HepG2 (cell line): ENCODE data around the gene ZIC3. TPM values are rescaled to one million over a fixed set of nuclear protein-coding genes. Genes with fewer than 3 reads are reported as not detected.

Experiments
- FOXO1 ChIP-seq: sonication (generic); formaldehyde crosslinking; IDR thresholded peaks from 2 replicates; pipeline ENCODE4 v1.4.0; 2020; ENCODE audit warnings: missing genetic modification reagents
- HHEX ChIP-seq: IDR thresholded peaks from 2 replicates; pipeline ENCODE4 v1.6.1; 2016; ENCODE audit warnings: control low read depth
- MIER3 ChIP-seq: IDR thresholded peaks from 2 replicates; pipeline ENCODE4 v1.6.1; 2016; ENCODE audit warnings: missing compliant biosample characterization, borderline replicate concordance
- MXD4 ChIP-seq: IDR thresholded peaks from 2 replicates; pipeline ENCODE4 v1.6.1; 2016; ENCODE audit warnings: mild to moderate bottlenecking, missing biosample characterization, missing genetic modification reagents
- POLR2A ChIP-seq, 2 experiments: IDR thresholded peaks; 2 replicates each; pipeline ENCODE4 v1.6.1; 2011; ENCODE audit warnings: low read depth in 2 of 2, low read length in 2 of 2, mild to moderate bottlenecking in 1 of 2, moderate library complexity in 1 of 2; ENCODE audit not compliant: insufficient read depth in 1 of 2
- RBFOX2 ChIP-seq: fragments of 200-400 bp; formaldehyde crosslinking; IDR thresholded peaks from 2 replicates; pipeline ENCODE4 v1.6.1; 2017; ENCODE audit warnings: low read depth, mild to moderate bottlenecking, low read length
- RELA ChIP-seq: sonication (generic); formaldehyde crosslinking; IDR thresholded peaks from 2 replicates; pipeline ENCODE4 v1.4.0; 2020; ENCODE audit warnings: missing genetic modification reagents
- ZMYM3 ChIP-seq: sonication (generic); formaldehyde crosslinking; IDR thresholded peaks from 2 replicates; pipeline ENCODE4 v1.5.1; 2020; ENCODE audit warnings: mild to moderate bottlenecking, missing genetic modification reagents
- ZNF143 ChIP-seq: sonication (generic); formaldehyde crosslinking; IDR thresholded peaks from 2 replicates; pipeline ENCODE4 v1.4.0; 2020; ENCODE audit warnings: missing genetic modification reagents
- ZNF761 ChIP-seq: sonication (generic); formaldehyde crosslinking; conservative IDR thresholded peaks from 2 replicates; pipeline ENCODE4 v1.4.0; 2020; ENCODE audit warnings: mild to moderate bottlenecking, missing genetic modification reagents
- polyA plus RNA-seq, 8 experiments: library from polyadenylated mRNA; depleted of rRNA in 3 of 8; stranded (reverse) in 7 of 8; unstranded in 1 of 8; fragments of >200 nt; fragmentation: Illumina TruSeq in 4 of 8; extraction: Trizol in 4 of 8; gene quantifications; 2 replicates each; pipeline versions ENCODE4 v1.2.1 to v1.2.3, GENCODE V29; 2011 to 2016; ENCODE audit warnings: low read depth in 4 of 8, missing spikeins in 1 of 8, mixed read lengths in 1 of 8; ENCODE audit not compliant: insufficient read depth in 1 of 8
- total RNA-seq, 5 experiments: library from RNA; depleted of rRNA; stranded (reverse); fragments of >200 nt; fragmentation: Illumina TruSeq; extraction: Trizol; gene quantifications; 2 replicates each; pipeline ENCODE4 v1.2.3, GENCODE V29; 2016; ENCODE audit warnings: low read depth in 1 of 5
- TF ChIP-seq, protein P1 (sequence below): sonication (generic); formaldehyde crosslinking; IDR thresholded peaks from 2 replicates; pipeline ENCODE4 v1.4.0; 2020; ENCODE audit warnings: low read depth, mild to moderate bottlenecking, missing genetic modification reagents
- TF ChIP-seq, protein P2 (sequence below): sonication (generic); formaldehyde crosslinking; IDR thresholded peaks from 2 replicates; pipeline ENCODE4 v1.5.0; 2020; ENCODE audit warnings: mild to moderate bottlenecking, missing genetic modification reagents
- TF ChIP-seq, protein P3 (sequence below), 2 experiments: sonication (generic) in 1 of 2; formaldehyde crosslinking in 1 of 2; IDR thresholded peaks; 2 replicates each; pipeline versions ENCODE4 v1.5.1 to v1.6.1; 2011 to 2020; ENCODE audit warnings: borderline replicate concordance in 1 of 2, low read depth in 1 of 2, low read length in 1 of 2, mild to moderate bottlenecking in 1 of 2, missing genetic modification reagents in 1 of 2, moderate library complexity in 1 of 2
- TF ChIP-seq, protein P4 (sequence below): sonication (generic); formaldehyde crosslinking; IDR thresholded peaks from 2 replicates; pipeline ENCODE4 v1.8.0; 2022; ENCODE audit warnings: mild to moderate bottlenecking, missing genetic modification reagents, moderate library complexity

ZIC3 gene
- total and polyA plus RNA-seq, 2 of the 13 experiments (the other 11 are each of a cell fraction or from before 2014, with no cell fraction given): not detected

DNA sequence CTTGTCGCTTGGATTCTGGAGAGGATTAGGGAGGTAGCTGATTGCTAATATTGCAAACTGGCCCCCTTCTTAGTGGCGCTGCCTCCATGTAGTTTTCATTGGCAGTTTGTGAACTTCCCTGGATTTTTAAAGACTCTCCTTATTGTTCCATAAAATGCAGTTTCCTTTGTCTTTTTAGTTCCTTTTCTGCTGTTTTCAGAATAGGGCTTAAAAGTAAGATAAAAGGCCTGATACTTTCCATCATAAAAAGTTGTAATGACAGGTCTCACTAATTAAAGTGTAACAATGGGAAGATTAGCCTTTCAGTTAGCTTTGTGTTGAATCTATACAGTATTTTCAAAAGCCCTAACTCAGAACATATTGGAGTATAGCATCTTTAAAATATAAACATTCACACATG lies 21.2 kb downstream of the ZIC3 start (continued):
- TF ChIP-seq, protein P1, sequence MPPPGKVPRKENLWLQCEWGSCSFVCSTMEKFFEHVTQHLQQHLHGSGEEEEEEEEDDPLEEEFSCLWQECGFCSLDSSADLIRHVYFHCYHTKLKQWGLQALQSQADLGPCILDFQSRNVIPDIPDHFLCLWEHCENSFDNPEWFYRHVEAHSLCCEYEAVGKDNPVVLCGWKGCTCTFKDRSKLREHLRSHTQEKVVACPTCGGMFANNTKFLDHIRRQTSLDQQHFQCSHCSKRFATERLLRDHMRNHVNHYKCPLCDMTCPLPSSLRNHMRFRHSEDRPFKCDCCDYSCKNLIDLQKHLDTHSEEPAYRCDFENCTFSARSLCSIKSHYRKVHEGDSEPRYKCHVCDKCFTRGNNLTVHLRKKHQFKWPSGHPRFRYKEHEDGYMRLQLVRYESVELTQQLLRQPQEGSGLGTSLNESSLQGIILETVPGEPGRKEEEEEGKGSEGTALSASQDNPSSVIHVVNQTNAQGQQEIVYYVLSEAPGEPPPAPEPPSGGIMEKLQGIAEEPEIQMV (CRISPR knock-in tag): no peak
- TF ChIP-seq, protein P2, sequence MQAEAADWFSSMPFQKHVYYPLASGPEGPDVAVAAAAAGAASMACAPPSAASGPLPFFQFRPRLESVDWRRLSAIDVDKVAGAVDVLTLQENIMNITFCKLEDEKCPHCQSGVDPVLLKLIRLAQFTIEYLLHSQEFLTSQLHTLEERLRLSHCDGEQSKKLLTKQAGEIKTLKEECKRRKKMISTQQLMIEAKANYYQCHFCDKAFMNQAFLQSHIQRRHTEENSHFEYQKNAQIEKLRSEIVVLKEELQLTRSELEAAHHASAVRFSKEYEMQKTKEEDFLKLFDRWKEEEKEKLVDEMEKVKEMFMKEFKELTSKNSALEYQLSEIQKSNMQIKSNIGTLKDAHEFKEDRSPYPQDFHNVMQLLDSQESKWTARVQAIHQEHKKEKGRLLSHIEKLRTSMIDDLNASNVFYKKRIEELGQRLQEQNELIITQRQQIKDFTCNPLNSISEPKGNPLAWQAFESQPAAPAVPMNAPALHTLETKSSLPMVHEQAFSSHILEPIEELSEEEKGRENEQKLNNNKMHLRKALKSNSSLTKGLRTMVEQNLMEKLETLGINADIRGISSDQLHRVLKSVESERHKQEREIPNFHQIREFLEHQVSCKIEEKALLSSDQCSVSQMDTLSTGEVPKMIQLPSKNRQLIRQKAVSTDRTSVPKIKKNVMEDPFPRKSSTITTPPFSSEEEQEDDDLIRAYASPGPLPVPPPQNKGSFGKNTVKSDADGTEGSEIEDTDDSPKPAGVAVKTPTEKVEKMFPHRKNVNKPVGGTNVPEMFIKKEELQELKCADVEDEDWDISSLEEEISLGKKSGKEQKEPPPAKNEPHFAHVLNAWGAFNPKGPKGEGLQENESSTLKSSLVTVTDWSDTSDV (CRISPR knock-in tag): no peak
- TF ChIP-seq RELA (CRISPR knock-in tag) (no peak), ZNF761 (no peak), ZMYM3 (CRISPR knock-in tag) (no peak), HHEX (CRISPR knock-in tag) (no peak), MXD4 (CRISPR knock-in tag) (no peak), RBFOX2 (no peak), FOXO1 (no peak), ZNF143 (CRISPR knock-in tag) (no peak), MIER3 (CRISPR knock-in tag) (no peak), POLR2A (IDR thresholded peaks at IDR 0.05; ENCODE audit: insufficient read depth in 1 of 2, low read depth in 2 of 2, low read length in 2 of 2) (no peak)
- TF ChIP-seq, protein P3, sequence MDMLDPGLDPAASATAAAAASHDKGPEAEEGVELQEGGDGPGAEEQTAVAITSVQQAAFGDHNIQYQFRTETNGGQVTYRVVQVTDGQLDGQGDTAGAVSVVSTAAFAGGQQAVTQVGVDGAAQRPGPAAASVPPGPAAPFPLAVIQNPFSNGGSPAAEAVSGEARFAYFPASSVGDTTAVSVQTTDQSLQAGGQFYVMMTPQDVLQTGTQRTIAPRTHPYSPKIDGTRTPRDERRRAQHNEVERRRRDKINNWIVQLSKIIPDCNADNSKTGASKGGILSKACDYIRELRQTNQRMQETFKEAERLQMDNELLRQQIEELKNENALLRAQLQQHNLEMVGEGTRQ (IDR thresholded peaks at IDR 0.05; ENCODE audit: low read depth, low read length): no peak
- TF ChIP-seq, protein P3 (CRISPR knock-in tag; IDR thresholded peaks at IDR 0.05; ENCODE audit: borderline replicate concordance): no peak
- TF ChIP-seq, protein P4, sequence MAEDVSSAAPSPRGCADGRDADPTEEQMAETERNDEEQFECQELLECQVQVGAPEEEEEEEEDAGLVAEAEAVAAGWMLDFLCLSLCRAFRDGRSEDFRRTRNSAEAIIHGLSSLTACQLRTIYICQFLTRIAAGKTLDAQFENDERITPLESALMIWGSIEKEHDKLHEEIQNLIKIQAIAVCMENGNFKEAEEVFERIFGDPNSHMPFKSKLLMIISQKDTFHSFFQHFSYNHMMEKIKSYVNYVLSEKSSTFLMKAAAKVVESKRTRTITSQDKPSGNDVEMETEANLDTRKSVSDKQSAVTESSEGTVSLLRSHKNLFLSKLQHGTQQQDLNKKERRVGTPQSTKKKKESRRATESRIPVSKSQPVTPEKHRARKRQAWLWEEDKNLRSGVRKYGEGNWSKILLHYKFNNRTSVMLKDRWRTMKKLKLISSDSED (CRISPR knock-in tag): no peak
